Panc1 (cell line): Measurements from ENCODE around the gene EFNA5. TPM values are rescaled to one million over a fixed set of nuclear protein-coding genes. Genes with fewer than 3 reads are reported as not detected.

Experiments used
- ATAC-seq: fragments of 200-7000 bp; cut with Tn5 transposase; 2 replicates; pipeline ENCODE4 v1.9.1; 2020; ENCODE audit warnings: mild to moderate bottlenecking, moderate library complexity
- BruUV-seq: library from RNA; stranded (reverse); fragments of 400-500 nt; replicated peaks from 2 replicates; lab custom pipeline; 2021; lab: Mats Ljungman, UMichigan
- CTCF ChIA-PET: fragments of 300-600 bp; sonication (Branson Sonifier 250); formaldehyde crosslinking; loops from one replicate; lab custom pipeline; 2022; ENCODE audit warnings: antibody characterized with exemption; lab: Charles Lee
- POLR2A ChIA-PET: fragments of 300-600 bp; sonication (Branson Sonifier 250); formaldehyde crosslinking; loops from one replicate; lab custom pipeline; 2022; ENCODE audit warnings: antibody characterized with exemption; lab: Charles Lee
- DNase-seq: peaks from one replicate; pipeline ENCODE4 v3.0.0-alpha.2; 2010; ENCODE audit warnings: low read depth, low spot score
- H3K27ac ChIP-seq: 2 replicates; pipeline ENCODE4 v1.5.1; 2011; ENCODE audit warnings: mild to moderate bottlenecking, low read length, inconsistent platforms
- H3K27me3 ChIP-seq: fragments of 200-500 bp; sonication (Bioruptor generic); 2 replicates; pipeline ENCODE4 v1.6.0; 2014; ENCODE audit warnings: low read length, inconsistent platforms; ENCODE audit not compliant: control insufficient read depth, insufficient read depth
- H3K36me3 ChIP-seq: fragments of 200-500 bp; sonication (Bioruptor generic); 2 replicates; pipeline ENCODE4 v1.5.1; 2014; ENCODE audit warnings: inconsistent platforms, mild to moderate bottlenecking, low read length, moderate library complexity; ENCODE audit not compliant: control insufficient read depth, insufficient read depth
- H3K4me1 ChIP-seq: 2 replicates; pipeline ENCODE4 v1.5.1; 2011; ENCODE audit warnings: inconsistent platforms, mild to moderate bottlenecking, low read length, moderate library complexity; ENCODE audit not compliant: control insufficient read depth, insufficient read depth
- H3K4me3 ChIP-seq, 2 experiments: 2 replicates each; pipeline ENCODE4 v1.5.1; 2011 to 2012; ENCODE audit warnings: low read depth in 2 of 2, low read length in 2 of 2, mild to moderate bottlenecking in 2 of 2, inconsistent platforms in 1 of 2, moderate library complexity in 1 of 2
- H3K9me3 ChIP-seq: fragments of 200-500 bp; sonication (Bioruptor generic); 2 replicates; pipeline ENCODE4 v1.5.1; 2014; ENCODE audit warnings: low read depth, mild to moderate bottlenecking, inconsistent platforms, low read length, moderate library complexity; ENCODE audit not compliant: control insufficient read depth, insufficient read depth
- CTCF ChIP-seq: fragments of 450-650 bp; IDR thresholded peaks from 2 replicates; pipeline ENCODE4 v1.5.1; 2017; ENCODE audit warnings: mild to moderate bottlenecking
- POLR2AphosphoS5 ChIP-seq: IDR thresholded peaks from 2 replicates; pipeline ENCODE4 v1.6.1; 2012; ENCODE audit warnings: mild to moderate bottlenecking, low read depth, low read length, moderate library complexity
- REST ChIP-seq, 2 experiments: IDR thresholded peaks; 2 replicates each; pipeline ENCODE4 v1.6.1; 2011 to 2012; ENCODE audit warnings: low read depth in 2 of 2, control low read depth in 1 of 2, low read length in 1 of 2, mild to moderate bottlenecking in 1 of 2, moderate library complexity in 1 of 2; ENCODE audit not compliant: insufficient read depth in 1 of 2
- SIN3A ChIP-seq: IDR thresholded peaks from 2 replicates; pipeline ENCODE4 v1.6.1; 2012; ENCODE audit warnings: low read depth, mild to moderate bottlenecking, low read length, moderate library complexity, borderline replicate concordance; ENCODE audit not compliant: insufficient read depth
- TCF7L2 ChIP-seq: IDR thresholded peaks from 2 replicates; pipeline ENCODE4 v1.6.1; 2011; ENCODE audit warnings: mild to moderate bottlenecking, low read depth, low read length, inconsistent platforms
- in situ Hi-C: cut with HindIII; loops from 2 replicates; pipeline ENCODE4 v1.10.0; 2016; ENCODE audit warnings: low sequenced_read_pairs, low pct_unique_long_range_greater_than_20kb
- intact Hi-C: fragments of 100-400 bp; cut with micrococcal nuclease; formaldehyde crosslinking; loops from one replicate; pipeline ENCODE4 v1.10.0; 2022; ENCODE audit not compliant: unreplicated experiment
- total RNA-seq: library from RNA; stranded (reverse); gene quantifications from one replicate; pipeline ENCODE4 v1.2.1, GENCODE V29; 2021; ENCODE audit not compliant: unreplicated experiment

EFNA5 gene
- total RNA-seq, 1 experiment from 2014 or later, result 30.5 TPM

GRCh38 chr5:107478068-107478641 lies 192.6 kb downstream of the EFNA5 start:
- in situ Hi-C loops, result no loop called here
- peak overlapping the region; percentile 40; the same call in 1 of the 2 replicates for H3K27ac ChIP-seq

GRCh38 chr5:107477492-107477891 lies 193.2 kb downstream of the EFNA5 start:
- H3K4me1 ChIP-seq, result peaks cover 31% of the 10 kb centered on the region
- ATAC-seq (no peak), DNase-seq (no peak)
- no peaks in the 10 kb centered on the region for H3K9me3 ChIP-seq
- no peaks in the 10 kb centered on the region for H3K27me3 ChIP-seq
- ChIA-PET CTCF (interaction anchor here (0.9 kb wide), 1 partner anchor 147 kb away, joined by 3 read pairs; no protein-coding TSS in a partner anchor), POLR2A (no interaction called here)
- intact Hi-C loops (loop anchor here (10.0 kb wide), 1 partner anchor 187 kb away; no protein-coding TSS in a partner anchor), in situ Hi-C loops (no loop called here)
- peak overlapping the region; percentile 40; the same call in 1 of the 2 replicates for H3K27ac ChIP-seq
- H3K4me3 ChIP-seq, result no peak overlapping the region
- TF ChIP-seq POLR2AphosphoS5 (no peak), TCF7L2 (no peak), CTCF (no peak), REST (IDR thresholded peaks at IDR 0.05; ENCODE audit: insufficient read depth in 1 of 2, low read depth in 2 of 2, low read length in 1 of 2) (no peak), SIN3A (no peak)
- H3K36me3 ChIP-seq, result no peaks in the 10 kb centered on the region
- BruUV-seq, result no TSS peak

More at GRCh38 chr5:107478068-107478641, 192.6 kb downstream of the EFNA5 start:
- no TSS peak for BruUV-seq
- ChIA-PET CTCF (no interaction called here), POLR2A (no interaction called here)
- peaks cover 27% of the 10 kb centered on the region for H3K4me1 ChIP-seq
- H3K27me3 ChIP-seq, result no peaks in the 10 kb centered on the region
- TF ChIP-seq CTCF (no peak), TCF7L2 (no peak), POLR2AphosphoS5 (no peak), SIN3A (no peak), REST (IDR thresholded peaks at IDR 0.05; ENCODE audit: insufficient read depth in 1 of 2, low read depth in 2 of 2, low read length in 1 of 2) (no peak)
- no peaks in the 10 kb centered on the region for H3K36me3 ChIP-seq
- intact Hi-C loops, result loop anchor here (10.0 kb wide), 1 partner anchor 187 kb away; no protein-coding TSS in a partner anchor
- H3K4me3 ChIP-seq, result no peak overlapping the region
- no peaks in the 10 kb centered on the region for H3K9me3 ChIP-seq
- ATAC-seq (no peak), DNase-seq (no peak)
